GM12878 (cell line): Measurements from ENCODE around the gene BTBD1. TPM values are rescaled to one million over a fixed set of nuclear protein-coding genes. Genes with fewer than 3 reads are reported as not detected.

ENCODE experiments used
- ATAC-seq: fragments of 200-7000 bp; cut with Tn5 transposase; 3 replicates; pipeline ENCODE4 v1.9.1; 2020; ENCODE audit warnings: mild to moderate bottlenecking, moderate library complexity
- BruUV-seq: library from RNA; stranded (reverse); fragments of 400-500 nt; replicated peaks from 2 replicates; lab custom pipeline; 2021; lab: Mats Ljungman, UMichigan
- CTCF ChIA-PET: fragments of 300-600 bp; sonication (Branson Sonifier 250); formaldehyde crosslinking; extraction: SDS; loops from one replicate; lab custom pipeline; 2021; ENCODE audit warnings: inconsistent platforms; lab: Yijun Ruan, JAX
- POLR2A ChIA-PET: fragments of 350-600 bp; formaldehyde crosslinking; extraction: SDS; loops from one replicate; lab custom pipeline; 2021; ENCODE audit warnings: inconsistent platforms; lab: Charles Lee
- RAD21 ChIA-PET: fragments of 300-600 bp; sonication (Branson Sonifier 250); formaldehyde crosslinking; loops from one replicate; lab custom pipeline; 2023; ENCODE audit warnings: antibody characterized with exemption; ENCODE audit not compliant: unreplicated experiment; lab: Charles Lee
- SMC1A ChIA-PET: fragments of 300-600 bp; sonication (Branson Sonifier 250); formaldehyde crosslinking; loops from one replicate; lab custom pipeline; 2023; ENCODE audit not compliant: unreplicated experiment, uncharacterized antibody; lab: Charles Lee
- DNase-seq: peaks from one replicate; pipeline ENCODE4 v3.0.0-alpha.2; 2011; ENCODE audit warnings: low read depth, low spot score
- FAIRE-seq: peaks from 3 replicates; lab custom pipeline; 2011; peaks lifted over from hg19 to GRCh38; lab: Jason Lieb, UNC
- H2AFZ ChIP-seq: 2 replicates; pipeline ENCODE4 v1.6.0; 2011; ENCODE audit warnings: low read depth, low read length, control low read depth; ENCODE audit not compliant: control insufficient read depth
- H3K27ac ChIP-seq: 2 replicates; pipeline ENCODE4 v1.5.1; 2011; ENCODE audit warnings: control low read depth; ENCODE audit not compliant: control insufficient read depth, insufficient read depth
- H3K27me3 ChIP-seq, 2 experiments: replicated peaks in 1 of 2; 2 replicates each; pipeline versions ENCODE4 v1.6.0 to v1.6.1; 2011; ENCODE audit warnings: low read length in 1 of 2; ENCODE audit not compliant: control insufficient read depth in 2 of 2, insufficient read depth in 2 of 2
- H3K36me3 ChIP-seq, 2 experiments: 2 replicates each; pipeline ENCODE4 v1.5.1; 2011; ENCODE audit warnings: low read length in 1 of 2; ENCODE audit not compliant: control insufficient read depth in 2 of 2, insufficient read depth in 2 of 2
- H3K4me1 ChIP-seq: 2 replicates; pipeline ENCODE4 v1.6.1; 2011; ENCODE audit warnings: mild to moderate bottlenecking, low read length, moderate library complexity, mixed read lengths; ENCODE audit not compliant: control insufficient read depth, insufficient read depth
- H3K4me2 ChIP-seq: 2 replicates; pipeline ENCODE4 v1.6.0; 2011; ENCODE audit warnings: control low read depth; ENCODE audit not compliant: control insufficient read depth, insufficient read depth
- H3K4me3 ChIP-seq: fragments of 200-600 bp; sonication (generic); 2 replicates; pipeline ENCODE4 v1.5.1; 2016
- H3K79me2 ChIP-seq: 2 replicates; pipeline ENCODE4 v1.6.0; 2011; ENCODE audit warnings: low read length; ENCODE audit not compliant: control insufficient read depth, insufficient read depth
- H3K9ac ChIP-seq: 2 replicates; pipeline ENCODE4 v1.8.0; 2011; ENCODE audit warnings: low read length, control low read depth, mixed read lengths; ENCODE audit not compliant: control insufficient read depth, insufficient read depth
- H3K9me3 ChIP-seq: replicated peaks from 3 replicates; pipeline ENCODE4 v1.5.1; 2011; ENCODE audit warnings: mild to moderate bottlenecking, low read length; ENCODE audit not compliant: control insufficient read depth, insufficient read depth
- H4K20me1 ChIP-seq: 2 replicates; pipeline ENCODE4 v1.6.0; 2011; ENCODE audit not compliant: control insufficient read depth, insufficient read depth
- CHD2 ChIP-seq: IDR thresholded peaks from 2 replicates; pipeline ENCODE4 v1.6.1; 2011; ENCODE audit warnings: low read depth, low read length, improper control_type of control experiment, borderline replicate concordance
- CREM ChIP-seq: IDR thresholded peaks from 2 replicates; pipeline ENCODE4 v1.6.1; 2014; ENCODE audit warnings: antibody characterized with exemption, low read depth
- EED ChIP-seq: sonication (generic); IDR thresholded peaks from 2 replicates; pipeline ENCODE4 v1.6.1; 2016; ENCODE audit warnings: antibody characterized with exemption, low read depth
- IRF5 ChIP-seq: fragments of 450-650 bp; IDR thresholded peaks from 2 replicates; pipeline ENCODE4 v1.6.1; 2017; ENCODE audit warnings: borderline replicate concordance
- KDM1A ChIP-seq: fragments of 200-600 bp; sonication (generic); IDR thresholded peaks from 2 replicates; pipeline ENCODE4 v1.6.1; 2016; ENCODE audit warnings: borderline replicate concordance
- KLF5 ChIP-seq: fragments of 450-650 bp; IDR thresholded peaks from 2 replicates; pipeline ENCODE4 v1.6.1; 2014; ENCODE audit warnings: mild to moderate bottlenecking; ENCODE audit not compliant: partially characterized antibody
- MTA2 ChIP-seq: fragments of 450-650 bp; IDR thresholded peaks from 2 replicates; pipeline ENCODE4 v1.6.1; 2016; ENCODE audit warnings: low read depth, mild to moderate bottlenecking, moderate library complexity
- MYC ChIP-seq: IDR thresholded peaks from 2 replicates; pipeline ENCODE4 v1.6.1; 2011; ENCODE audit warnings: mild to moderate bottlenecking, low read length, moderate library complexity, inconsistent platforms; ENCODE audit not compliant: insufficient read depth, insufficient replicate concordance, insufficient read length, severe bottlenecking
- POLR2AphosphoS2 ChIP-seq: IDR thresholded peaks from 2 replicates; pipeline ENCODE4 v1.6.1; 2011; ENCODE audit warnings: low read depth, mild to moderate bottlenecking, low read length, improper control_type of control experiment, moderate library complexity
- RELA ChIP-seq: fragments of 450-650 bp; IDR thresholded peaks from 2 replicates; pipeline ENCODE4 v1.8.0; 2014; ENCODE audit warnings: borderline replicate concordance; ENCODE audit not compliant: partially characterized antibody
- WGBS: methylation state at CpG from one replicate; pipeline ENCODE4 v1.1.6; 2016; ENCODE audit warnings: low lambda C conversion rate; ENCODE audit not compliant: insufficient replicate concordance, insufficient coverage; ENCODE audit errors: missing lambda C conversion rate; 5-methylcytosine and 5-hydroxymethylcytosine counted together
- in situ Hi-C: fragments of 300-500 bp; cut with MboI; formaldehyde crosslinking; loops from 9 replicates; pipeline ENCODE4 v1.14.3; 2018; ENCODE audit warnings: mixed read lengths
- intact Hi-C: fragments of 100-400 bp; cut with micrococcal nuclease; formaldehyde crosslinking; loops from one replicate; pipeline ENCODE4 v1.14.2; 2022; ENCODE audit not compliant: unreplicated experiment
- polyA plus RNA-seq, 11 experiments: library from polyadenylated mRNA; depleted of rRNA in 4 of 11; unstranded in 6 of 11; stranded (reverse) in 5 of 11; fragments of >200 nt; fragmentation: Nextera tagmentation in 4 of 11; fragmentation: Illumina TruSeq in 1 of 11; extraction: Ambion mirVana in 4 of 11; extraction: Trizol in 1 of 11; gene quantifications; 1 replicate in 1 of 11; 2 replicates in 10 of 11; pipeline versions ENCODE4 v1.2.1 to v1.2.3, GENCODE V29; 2011 to 2016; ENCODE audit warnings: inconsistent platforms in 2 of 11, missing spikeins in 2 of 11, low read depth in 1 of 11
- total RNA-seq, 4 experiments: library from RNA; depleted of rRNA in 3 of 4; stranded (reverse); fragments of >200 nt in 3 of 4; fragmentation: Illumina TruSeq in 1 of 4; extraction: Trizol in 1 of 4; gene quantifications; 2 replicates each; pipeline versions ENCODE4 v1.2.1 to v1.2.3, GENCODE V29; 2013 to 2021
- TF ChIP-seq, protein P1 (sequence below), 3 experiments: IDR thresholded peaks in 2 of 3; conservative IDR thresholded peaks in 1 of 3; 2 replicates each; pipeline ENCODE4 v1.5.1; 2011; ENCODE audit warnings: low read depth in 3 of 3, low read length in 3 of 3, mild to moderate bottlenecking in 3 of 3, control low read depth in 2 of 3, moderate library complexity in 2 of 3, inconsistent platforms in 1 of 3, mixed read lengths in 1 of 3; ENCODE audit not compliant: control insufficient read depth in 2 of 3, insufficient read depth in 1 of 3; ENCODE audit errors: extremely low read depth in 1 of 3

The BTBD1 gene
- total and polyA plus RNA-seq, 10 of the 15 experiments (the other 5 are each of a cell fraction or from before 2014, with no cell fraction given) = 17.5 to 90.4 (median 73.1) TPM

- FAIRE-seq = no peak
These were observed 15.8 kb upstream of the BTBD1 start for GRCh38 chr15:83082730-83083386.

More at GRCh38 chr15:83082730-83083386, 15.8 kb upstream of the BTBD1 start:
- no peak for ATAC-seq
- in situ Hi-C loops (no loop called here), intact Hi-C loops (no loop called here)
- Histone ChIP-seq H3K4me2 (no peak overlapping the region), H3K27me3 (no peaks in the 10 kb centered on the region; a peak in 1 of 4 replicates), H2AFZ (no peak overlapping the region), H3K79me2 (no peaks in the 10 kb centered on the region), H3K9me3 (no peaks in the 10 kb centered on the region), H3K9ac (no peak overlapping the region), H3K4me1 (no peaks in the 10 kb centered on the region), H3K27ac (no peak overlapping the region), H3K36me3 (no peaks in the 10 kb centered on the region), H4K20me1 (no peaks in the 10 kb centered on the region), H3K4me3 (no peak overlapping the region)
- ChIA-PET SMC1A (no interaction called here), RAD21 (no interaction called here), CTCF (no interaction called here), POLR2A (interaction anchor here (0.6 kb wide), 1 partner anchor 1877 kb away, joined by 3 read pairs; no protein-coding TSS in a partner anchor)
- no peak for DNase-seq
- TF ChIP-seq CREM (no peak), IRF5 (no peak), CHD2 (no peak), MTA2 (no peak), KLF5 (no peak), POLR2AphosphoS2 (no peak), MYC (no peak), RELA (no peak), KDM1A (no peak), EED (no peak)
- TF ChIP-seq, protein P1, sequence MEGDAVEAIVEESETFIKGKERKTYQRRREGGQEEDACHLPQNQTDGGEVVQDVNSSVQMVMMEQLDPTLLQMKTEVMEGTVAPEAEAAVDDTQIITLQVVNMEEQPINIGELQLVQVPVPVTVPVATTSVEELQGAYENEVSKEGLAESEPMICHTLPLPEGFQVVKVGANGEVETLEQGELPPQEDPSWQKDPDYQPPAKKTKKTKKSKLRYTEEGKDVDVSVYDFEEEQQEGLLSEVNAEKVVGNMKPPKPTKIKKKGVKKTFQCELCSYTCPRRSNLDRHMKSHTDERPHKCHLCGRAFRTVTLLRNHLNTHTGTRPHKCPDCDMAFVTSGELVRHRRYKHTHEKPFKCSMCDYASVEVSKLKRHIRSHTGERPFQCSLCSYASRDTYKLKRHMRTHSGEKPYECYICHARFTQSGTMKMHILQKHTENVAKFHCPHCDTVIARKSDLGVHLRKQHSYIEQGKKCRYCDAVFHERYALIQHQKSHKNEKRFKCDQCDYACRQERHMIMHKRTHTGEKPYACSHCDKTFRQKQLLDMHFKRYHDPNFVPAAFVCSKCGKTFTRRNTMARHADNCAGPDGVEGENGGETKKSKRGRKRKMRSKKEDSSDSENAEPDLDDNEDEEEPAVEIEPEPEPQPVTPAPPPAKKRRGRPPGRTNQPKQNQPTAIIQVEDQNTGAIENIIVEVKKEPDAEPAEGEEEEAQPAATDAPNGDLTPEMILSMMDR (IDR thresholded peaks at IDR 0.05 in 2 of 3, conservative IDR thresholded peaks at IDR 0.05 in 1 of 3; ENCODE audit: control insufficient read depth in 2 of 3, extremely low read depth in 1 of 3, insufficient read depth in 1 of 3, low read depth in 3 of 3, low read length in 3 of 3) = no peak
- 54% methylated on average over 5 of the region's 5 CpGs for WGBS
- BruUV-seq = no TSS peak
